HG02943 (cell line): ENCODE measurements around the gene PNRC2.

Experiments
- ATAC-seq: cut with Tn5 transposase; IDR thresholded peaks from one replicate; pipeline ENCODE4 v1.9.1; 2021; ENCODE audit warnings: mild to moderate bottlenecking, low read depth, moderate library complexity; ENCODE audit not compliant: unreplicated experiment

Gene PNRC2

GRCh38 chr1:23959461-23960290 lies at the start of gene PNRC2:
TSS of gene PNRC2 (plus strand) at chr1:23959828. CDS start at chr1:23961458, 1,630 bp downstream.
- ATAC-seq = peak; percentile 74

- no peak for ATAC-seq
Measured at GRCh38 chr1:23910144-23910543, 49.5 kb upstream of the PNRC2 start.

GRCh38 chr1:23910553-23911246 lies 48.9 kb upstream of the PNRC2 start:
- no peak for ATAC-seq

- no peak for ATAC-seq
Measured at GRCh38 chr1:23911921-23912320, 47.7 kb upstream of the PNRC2 start.

- ATAC-seq = no peak
Measured at GRCh38 chr1:23913212-23913880, 46.3 kb upstream of the PNRC2 start, which contains the start of gene CNR2. TSS of gene CNR2 (minus strand) at chr1:23913362. CDS start at chr1:23875617, 37,745 bp downstream.

- no peak for ATAC-seq
Measured at GRCh38 chr1:23914921-23915320, 44.7 kb upstream of the PNRC2 start.

GRCh38 chr1:23915466-23915865 lies 44.2 kb upstream of the PNRC2 start:
- ATAC-seq = no peak

- ATAC-seq = no peak
Measured at GRCh38 chr1:23916209-23917131, 43.2 kb upstream of the PNRC2 start.

- no peak for ATAC-seq
Measured at GRCh38 chr1:23922321-23922943, 37.2 kb upstream of the PNRC2 start.

GRCh38 chr1:23923592-23924499 lies 35.8 kb upstream of the PNRC2 start:
- ATAC-seq = no peak

GRCh38 chr1:23924601-23925000 lies 35.0 kb upstream of the PNRC2 start:
- no peak for ATAC-seq

GRCh38 chr1:23925279-23925678 lies 34.3 kb upstream of the PNRC2 start:
- no peak for ATAC-seq

- no peak for ATAC-seq
Measured at GRCh38 chr1:23927097-23927496, 32.5 kb upstream of the PNRC2 start.

- ATAC-seq = no peak
Measured at GRCh38 chr1:23928789-23929188, 30.8 kb upstream of the PNRC2 start.

GRCh38 chr1:23930270-23930669 lies 29.4 kb upstream of the PNRC2 start:
- ATAC-seq = no peak

- ATAC-seq = no peak
Measured at GRCh38 chr1:23930861-23931490, 28.7 kb upstream of the PNRC2 start.

GRCh38 chr1:23931491-23931880 lies 28.1 kb upstream of the PNRC2 start:
- no peak for ATAC-seq

GRCh38 chr1:23936481-23937176 lies 23.0 kb upstream of the PNRC2 start:
- ATAC-seq = no peak
